ENCODE results near the gene OR1D5.
"Not testable (repeated sequence)": the region's sequence is repeated elsewhere in the genome, so short reads cannot be mapped to it uniquely, and the experiment has no call there.

Gene OR1D5

DNA sequence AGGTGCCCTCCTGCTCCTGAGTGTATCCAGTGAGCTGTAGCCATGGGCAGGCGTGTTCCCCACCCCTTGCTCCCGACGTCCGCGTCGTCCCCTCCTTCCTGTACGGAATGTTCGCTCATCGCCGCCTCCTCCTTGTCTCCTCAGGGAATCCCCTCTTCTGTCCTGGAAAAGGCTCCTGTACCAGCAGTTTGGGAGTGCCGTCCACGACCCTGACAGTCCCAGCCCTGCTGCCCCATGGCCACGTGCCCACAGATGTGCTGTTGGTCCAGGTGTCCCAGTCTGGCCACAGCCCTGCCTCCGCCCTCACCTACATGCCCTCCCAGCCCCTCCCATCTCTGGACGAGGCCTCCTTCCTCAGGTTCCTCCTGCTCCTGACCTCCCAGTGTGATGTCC lies 30.2 kb downstream of the OR1D5 start:
- FAIRE-seq (no peak), DNase-seq (ENCODE audit: extremely low spot score, insufficient read length, low read depth) (no peak)

DNA sequence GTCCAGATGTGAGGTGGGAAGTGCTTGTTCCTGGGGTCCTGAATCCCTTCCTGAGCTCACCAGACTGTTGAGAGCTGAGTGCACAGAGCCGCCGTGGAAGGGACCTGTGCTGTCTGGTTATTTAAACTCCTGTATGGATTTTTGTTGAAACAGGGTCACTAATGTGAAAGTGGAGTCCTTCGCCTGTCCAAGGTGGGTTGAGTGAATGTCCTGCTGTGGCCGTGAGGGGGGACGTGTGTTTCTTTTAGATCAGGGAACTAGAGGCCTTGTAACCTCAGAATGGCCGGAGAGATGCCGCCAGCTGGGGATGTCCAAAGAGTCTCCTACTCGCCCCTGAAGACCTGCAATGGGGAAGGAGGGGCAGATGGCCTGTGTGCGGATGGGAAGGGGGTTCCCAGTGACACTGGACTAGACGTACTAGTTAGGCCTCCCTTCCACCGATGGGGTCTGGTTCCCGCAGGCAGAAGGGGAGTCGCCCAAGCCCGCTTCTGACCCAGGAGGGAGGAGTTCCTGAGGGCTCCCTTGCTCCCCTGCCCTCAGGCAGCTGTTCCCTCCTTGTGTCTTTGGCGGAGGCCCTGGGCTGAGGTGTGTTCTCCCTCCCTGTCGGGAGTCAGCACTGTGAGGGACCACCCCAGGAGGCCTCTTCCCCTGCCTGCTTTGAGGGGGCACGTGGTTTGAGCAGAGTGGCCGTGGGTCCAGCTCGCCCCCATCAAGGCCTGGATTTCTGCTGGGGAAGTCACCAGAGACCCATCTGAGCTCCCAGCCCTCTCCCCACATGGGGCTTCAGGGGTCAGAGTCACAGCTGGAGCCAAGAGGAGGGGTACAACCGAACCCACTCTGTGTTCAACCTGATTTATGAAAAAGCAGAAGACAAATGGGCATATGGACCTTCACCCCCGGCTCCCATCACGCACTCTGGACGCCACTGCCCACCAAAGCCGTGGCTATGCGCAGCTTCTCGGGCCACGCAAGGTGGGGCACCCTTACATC lies 30.9 kb downstream of the OR1D5 start:
- DNase-seq (ENCODE audit: extremely low spot score, insufficient read length, low read depth) (no peak), FAIRE-seq (no peak)

DNA sequence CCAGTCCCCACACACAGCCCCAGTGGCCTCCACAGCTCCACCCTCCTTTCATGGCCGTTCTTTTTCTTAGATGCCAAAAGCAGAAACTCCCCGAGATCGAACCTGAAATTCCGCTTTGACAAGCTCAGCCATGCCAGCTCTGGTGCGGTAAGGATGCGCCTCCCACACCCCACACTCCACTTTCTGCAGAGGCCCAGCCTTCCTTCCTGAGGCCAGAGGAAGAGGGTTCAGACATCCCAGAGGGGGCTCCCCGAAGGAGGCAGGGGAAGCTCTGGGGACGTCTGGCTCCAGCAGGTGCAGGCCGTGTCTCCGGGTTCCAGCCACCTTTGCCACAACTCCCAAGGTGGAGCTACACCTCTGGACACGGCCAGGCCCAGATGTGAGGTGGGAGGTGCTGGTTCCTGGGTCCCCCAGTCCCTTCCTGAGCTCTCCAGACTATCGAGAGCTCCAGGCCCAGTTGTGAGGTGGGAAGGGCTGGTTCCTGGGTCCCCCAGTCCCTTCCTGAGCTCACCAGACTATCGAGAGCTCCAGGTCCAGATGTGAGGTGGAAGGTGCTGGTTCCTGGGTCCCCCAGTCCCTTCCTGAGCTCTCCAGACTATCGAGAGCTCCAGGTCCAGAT lies 32.4 kb downstream of the OR1D5 start:
- FAIRE-seq; DNase-seq (ENCODE audit: extremely low spot score, insufficient read length, low read depth): not testable (repeated sequence)

DNA sequence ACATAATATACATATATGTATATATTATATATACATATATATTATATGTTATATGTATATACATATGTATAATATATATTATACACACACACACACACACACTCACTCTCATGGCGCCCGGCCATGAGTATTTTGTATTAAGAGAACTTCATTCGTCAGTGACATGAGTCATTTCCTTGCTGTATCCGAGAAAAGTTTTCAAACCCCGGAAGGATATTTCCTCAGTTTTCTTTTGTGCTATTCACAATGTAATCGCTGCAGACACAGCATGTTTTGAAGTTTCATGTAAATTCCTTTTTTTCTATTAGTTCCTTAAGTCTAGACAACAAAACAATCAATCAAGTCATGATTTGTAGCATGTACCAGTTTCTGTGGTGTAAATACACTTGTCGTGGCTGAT lies 33.3 kb downstream of the OR1D5 start:
- no peak for FAIRE-seq
- no peak for DNase-seq (ENCODE audit: extremely low spot score, insufficient read length, low read depth)

DNA sequence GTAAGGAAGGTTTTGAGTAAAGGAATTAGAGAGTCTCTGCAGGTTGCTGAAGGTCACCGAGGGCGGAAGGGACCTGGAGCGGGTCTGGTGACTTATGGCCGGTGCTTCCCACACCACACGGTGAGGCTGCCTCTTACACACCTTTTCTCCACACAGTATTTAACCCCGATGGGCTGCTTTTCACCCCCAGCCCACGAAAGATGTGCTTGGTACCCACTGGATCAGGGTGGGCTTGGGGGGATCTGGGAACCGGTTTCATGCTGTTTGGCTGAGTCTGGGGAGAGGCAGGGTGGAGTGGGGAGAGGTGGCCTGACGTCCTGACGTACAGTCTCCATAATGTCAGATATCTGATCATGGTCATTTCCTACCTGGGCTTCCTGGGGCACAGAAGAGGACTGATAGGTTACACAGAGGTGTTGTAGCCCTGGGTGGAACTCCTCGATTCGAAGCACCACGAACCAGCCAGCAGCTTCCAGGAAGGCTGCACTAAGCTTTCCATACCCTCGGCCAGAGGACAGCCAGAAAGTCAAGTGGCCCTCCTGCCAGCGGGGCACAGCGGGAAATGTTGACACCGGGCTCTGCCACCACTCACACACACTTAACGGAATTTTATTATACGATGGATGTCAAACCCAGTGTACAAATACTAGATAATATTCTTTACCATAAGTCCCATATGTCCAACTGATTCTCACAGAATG lies 34.0 kb downstream of the OR1D5 start:
- no peak for DNase-seq (ENCODE audit: extremely low spot score, insufficient read length, low read depth)
- no peak for FAIRE-seq

DNA sequence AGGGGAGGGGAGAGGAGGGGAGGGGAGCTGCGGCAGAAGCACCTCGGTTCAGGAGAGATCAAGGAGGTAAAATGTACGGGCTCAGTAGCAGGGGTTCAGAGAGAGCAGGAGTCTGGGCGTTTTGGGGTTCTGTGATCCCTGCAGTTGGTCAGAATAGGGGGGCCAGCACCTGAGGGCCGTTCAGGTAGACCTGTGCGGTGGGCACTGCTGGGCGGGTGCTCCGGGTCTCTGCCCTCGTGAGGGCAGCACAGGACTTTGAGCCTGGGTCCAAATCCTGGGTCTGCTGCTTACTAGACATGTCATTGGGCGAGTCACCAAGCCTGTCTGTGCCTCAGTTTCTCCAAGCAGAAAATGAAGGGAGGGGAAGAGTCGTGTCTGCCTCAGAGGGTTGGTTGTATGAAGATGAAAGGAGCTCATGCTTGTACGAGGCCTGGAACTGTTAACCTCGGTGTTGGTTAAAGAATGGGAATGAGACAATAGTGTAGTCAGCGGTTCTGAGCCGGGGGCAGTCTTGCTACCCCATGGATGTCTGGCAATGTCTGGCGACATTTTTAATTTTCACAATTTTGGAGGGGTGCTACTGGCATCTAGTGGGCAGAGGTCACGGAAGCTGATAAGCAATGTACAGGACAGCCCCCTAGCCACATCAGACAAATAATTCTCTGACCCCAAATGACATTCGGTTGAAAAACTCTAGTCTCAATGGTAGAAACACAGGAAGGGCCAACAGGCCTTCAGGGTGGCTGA lies 35.4 kb downstream of the OR1D5 start:
- FAIRE-seq: no peak
- no peak for DNase-seq (ENCODE audit: extremely low spot score, insufficient read length, low read depth)

DNA sequence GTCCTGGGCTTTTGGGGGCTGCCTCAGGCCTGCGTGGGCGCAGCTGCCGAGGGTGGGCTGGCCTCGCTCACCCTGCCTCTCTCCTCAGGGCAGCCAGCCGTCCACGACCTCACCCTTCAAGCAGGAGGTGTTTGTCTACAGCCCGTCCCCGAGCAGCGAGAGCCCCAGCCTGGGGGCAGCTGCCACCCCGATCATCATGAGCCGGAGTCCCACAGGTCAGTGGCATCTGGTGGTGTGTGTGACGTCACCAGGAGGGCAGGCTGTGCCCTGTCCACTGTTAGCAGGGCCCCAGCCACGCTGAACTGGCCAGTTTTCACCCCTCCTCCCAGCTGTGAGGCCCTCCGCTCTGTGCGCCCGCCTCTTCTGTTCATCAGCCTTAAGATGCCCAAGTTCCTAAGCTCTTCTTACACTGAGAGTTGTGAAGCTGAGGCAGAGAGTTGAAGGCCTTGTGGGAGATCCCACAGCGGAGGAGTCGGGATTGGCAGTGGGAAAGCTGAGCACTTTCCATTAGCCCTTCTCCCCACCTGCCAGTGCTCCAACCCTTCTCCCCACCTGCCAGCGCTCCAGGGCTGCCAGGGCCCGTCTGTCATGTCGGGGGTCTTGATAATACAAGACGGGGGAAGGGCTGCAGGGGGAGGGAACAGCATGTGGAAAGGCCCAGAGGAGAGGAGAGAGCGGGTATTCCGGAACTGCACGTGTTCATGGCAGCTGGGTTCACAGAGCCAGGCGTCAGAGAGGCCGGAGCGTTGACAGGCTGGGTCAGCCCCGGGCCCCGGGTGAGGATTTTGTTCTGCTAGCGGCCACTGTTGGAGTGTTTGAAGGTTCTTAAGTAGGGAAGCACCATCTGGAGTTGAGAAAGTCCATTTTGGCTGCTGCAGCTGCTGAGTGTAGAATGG lies 36.3 kb downstream of the OR1D5 start:
- DNase-seq (ENCODE audit: extremely low spot score, insufficient read length, low read depth): no peak
- no peak for FAIRE-seq

DNA sequence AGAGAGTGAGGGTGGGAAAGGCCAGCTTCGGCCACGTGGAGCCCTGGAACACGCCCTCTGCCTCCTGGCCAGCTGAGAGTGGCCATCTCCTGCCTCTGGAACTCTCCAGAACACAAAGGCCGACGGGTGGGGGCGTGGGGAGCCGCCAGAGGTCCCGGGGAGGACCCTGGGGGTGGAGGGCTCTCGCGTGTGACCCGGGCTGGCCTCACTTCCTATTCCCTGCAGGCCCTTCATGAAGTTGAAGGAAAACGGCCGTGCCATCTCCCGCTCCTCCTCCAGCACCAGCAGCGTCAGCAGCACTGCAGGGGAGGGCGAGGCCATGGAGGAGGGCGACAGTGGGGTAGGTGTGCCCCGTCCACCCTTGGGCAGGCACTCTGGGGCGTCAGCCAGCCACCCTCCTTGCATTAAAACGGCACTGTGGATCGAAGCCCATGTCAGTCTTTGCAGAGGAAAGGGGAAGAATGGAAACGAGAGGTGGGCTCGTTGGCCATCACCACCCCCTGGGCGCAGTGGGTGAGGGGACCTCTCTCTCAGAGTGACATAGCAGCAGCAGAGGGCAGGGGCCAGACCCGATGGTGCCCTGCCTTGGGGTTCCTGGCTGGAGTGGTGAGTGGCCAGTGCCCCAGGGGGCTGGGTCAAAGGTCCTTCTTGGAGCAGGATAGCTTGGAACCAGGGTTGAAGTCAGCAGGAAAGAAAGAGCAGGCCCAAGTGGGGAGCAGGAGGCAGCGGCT lies 37.1 kb downstream of the OR1D5 start:
- FAIRE-seq (no peak), DNase-seq (ENCODE audit: extremely low spot score, insufficient read length, low read depth) (no peak)

DNA sequence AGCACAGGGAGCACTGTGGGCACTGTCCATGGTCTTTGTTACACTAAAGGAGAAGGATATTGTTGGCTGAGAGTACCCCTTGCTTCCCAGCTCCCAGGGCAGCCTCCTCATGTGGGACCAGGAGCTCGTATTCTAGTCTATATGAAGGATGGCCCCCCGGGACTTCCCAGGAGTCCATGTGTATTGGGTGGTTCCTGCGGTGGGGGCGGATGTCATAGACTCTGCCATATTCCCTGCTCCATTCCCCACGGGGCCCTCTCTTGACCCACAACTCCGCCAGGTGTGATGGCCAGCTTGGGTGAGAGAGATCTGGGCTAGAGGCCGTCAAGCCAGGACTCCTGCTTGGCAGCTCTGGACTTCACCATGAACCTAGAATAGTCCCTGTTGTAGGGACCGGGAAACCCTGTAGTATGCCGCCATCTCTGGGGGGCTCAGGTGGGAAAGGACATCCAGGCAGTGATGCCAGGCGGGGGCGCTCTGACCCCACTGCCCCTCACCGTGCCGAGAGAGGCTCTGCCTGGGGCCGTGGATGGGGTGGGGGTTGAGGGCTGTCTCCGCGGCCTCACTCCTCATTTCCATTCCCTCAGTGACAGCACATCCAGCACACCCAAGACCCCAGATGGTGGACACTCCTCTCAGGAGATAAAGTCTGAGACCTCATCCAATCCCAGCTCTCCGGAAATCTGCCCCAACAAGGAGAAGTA lies 37.8 kb downstream of the OR1D5 start:
- no peak for FAIRE-seq

DNA sequence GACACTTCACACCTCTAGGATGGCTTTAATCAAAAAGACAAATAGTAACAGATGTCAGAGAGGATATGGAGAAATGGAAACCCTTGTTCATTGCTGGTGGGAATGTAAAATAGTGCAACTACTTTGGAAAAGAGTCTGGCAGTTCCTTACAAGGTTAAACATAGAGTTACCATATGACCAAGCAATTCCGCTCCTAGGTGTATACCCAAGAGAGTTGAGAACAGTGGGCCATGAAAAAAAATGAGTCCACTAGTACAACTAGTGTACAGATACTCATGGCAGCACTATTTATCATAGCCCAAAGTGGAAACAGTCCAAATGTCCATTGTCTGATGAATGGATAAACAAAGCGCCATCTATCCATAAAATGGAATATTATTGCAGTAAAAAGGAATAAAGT lies 39.1 kb downstream of the OR1D5 start:
- DNase-seq (ENCODE audit: extremely low spot score, insufficient read length, low read depth): no peak
- FAIRE-seq: no peak

More for the DNA sequence above, 37.8 kb downstream of the OR1D5 start:
- no peak for DNase-seq (ENCODE audit: extremely low spot score, insufficient read length, low read depth)

DNA sequence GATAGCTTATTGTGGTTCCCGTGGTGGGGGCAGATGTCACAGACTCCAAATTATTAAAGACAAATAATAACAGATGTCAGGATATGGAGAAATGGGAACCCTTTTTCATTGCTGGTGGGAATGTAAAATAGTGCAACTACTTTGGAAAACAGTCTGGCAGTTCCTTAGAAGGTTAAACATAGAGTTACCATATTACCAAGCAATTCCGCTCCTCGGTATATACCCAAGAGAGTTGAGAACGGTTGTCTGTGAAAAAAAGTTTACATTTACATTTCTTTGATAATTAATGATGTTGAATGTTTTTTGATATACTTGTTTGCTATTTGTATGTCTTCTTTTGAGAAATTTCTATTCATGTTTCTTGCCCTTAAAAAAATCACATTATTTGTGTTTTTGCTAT lies 41.2 kb downstream of the OR1D5 start:
- no peak for DNase-seq (ENCODE audit: extremely low spot score, insufficient read length, low read depth)
- no peak for FAIRE-seq

DNA sequence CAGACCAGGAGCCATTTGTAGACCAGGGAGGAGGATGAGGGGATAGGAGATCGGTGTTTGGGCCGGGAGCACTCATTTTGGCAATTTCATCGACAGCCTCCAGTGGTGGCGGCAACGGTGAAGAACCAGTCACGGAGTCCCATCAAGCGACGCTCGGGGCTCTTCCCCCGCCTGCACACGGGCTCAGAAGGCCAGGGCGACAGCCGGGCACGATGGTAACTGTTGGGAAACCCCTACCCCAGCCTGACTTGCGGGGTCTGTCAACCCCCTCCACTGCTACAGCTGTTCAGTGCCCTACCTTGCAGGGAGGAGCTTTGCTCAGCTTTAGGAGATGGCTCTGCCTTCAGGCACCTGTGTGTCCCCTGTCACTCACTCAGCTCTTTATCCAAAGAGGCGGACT lies 43.0 kb downstream of the OR1D5 start:
- FAIRE-seq: no peak
- DNase-seq (ENCODE audit: extremely low spot score, insufficient read length, low read depth): no peak

DNA sequence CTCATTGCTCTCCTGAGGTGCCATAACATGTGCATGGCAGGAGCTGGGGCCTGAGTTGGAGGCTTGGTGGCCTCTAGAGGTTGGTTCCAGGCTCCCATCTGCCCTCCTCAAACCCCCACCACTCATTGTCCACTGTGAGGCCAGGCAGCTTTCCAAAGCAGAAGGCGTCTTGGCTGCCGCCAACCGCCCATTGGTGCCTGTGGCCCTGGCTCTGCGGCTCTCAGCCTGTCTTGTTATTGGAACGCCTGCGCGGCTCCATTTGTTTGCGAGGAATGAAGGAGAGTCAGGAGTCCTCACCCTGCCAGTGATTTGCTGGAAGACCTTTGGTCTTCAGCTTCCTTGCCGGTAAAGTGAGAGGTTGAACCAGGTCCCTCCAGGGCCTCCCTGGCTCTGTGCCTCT lies 43.6 kb downstream of the OR1D5 start:
- no peak for FAIRE-seq
- DNase-seq (ENCODE audit: extremely low spot score, insufficient read length, low read depth): no peak

DNA sequence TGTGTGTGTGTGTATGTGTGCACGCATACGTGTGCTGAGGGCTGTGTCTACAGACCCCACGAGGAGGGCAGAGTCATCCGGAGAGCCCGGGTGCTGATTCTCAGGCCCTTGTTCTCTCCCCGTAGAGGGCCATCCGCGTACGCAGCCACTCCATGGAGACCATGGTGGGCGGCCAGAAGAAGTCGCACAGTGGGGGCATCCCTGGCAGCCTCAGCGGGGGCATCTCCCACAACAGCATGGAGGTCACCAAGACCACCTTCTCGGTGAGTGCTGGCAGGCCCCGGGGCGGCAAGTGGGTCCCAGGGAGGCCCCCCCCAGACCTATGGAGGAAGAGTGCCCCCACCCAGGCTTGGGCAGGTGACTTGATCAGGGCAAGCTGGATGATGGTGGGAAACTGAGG lies 45.5 kb downstream of the OR1D5 start:
- FAIRE-seq (no peak), DNase-seq (ENCODE audit: extremely low spot score, insufficient read length, low read depth) (no peak)

DNA sequence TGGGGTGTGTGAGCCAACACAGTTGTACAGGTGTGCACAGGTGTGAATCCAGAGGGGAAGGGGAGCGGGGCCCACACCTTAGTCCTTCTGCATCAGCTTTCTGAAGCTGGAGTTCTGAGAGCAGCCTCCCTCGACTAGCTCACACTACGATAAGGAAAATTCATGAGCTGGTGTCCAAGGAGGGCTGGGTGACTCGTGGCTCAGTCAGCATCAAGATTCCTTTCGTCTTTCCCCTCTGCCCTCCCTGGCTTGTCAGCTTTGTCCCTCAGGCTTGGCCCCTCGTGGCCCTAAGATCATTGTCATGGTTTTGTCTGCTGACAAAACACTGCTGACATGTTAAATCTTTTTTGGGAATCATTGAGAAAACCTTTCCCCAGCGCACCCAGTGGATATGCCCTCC lies 47.5 kb downstream of the OR1D5 start:
- FAIRE-seq (no peak), DNase-seq (ENCODE audit: extremely low spot score, insufficient read length, low read depth) (no peak)

DNA sequence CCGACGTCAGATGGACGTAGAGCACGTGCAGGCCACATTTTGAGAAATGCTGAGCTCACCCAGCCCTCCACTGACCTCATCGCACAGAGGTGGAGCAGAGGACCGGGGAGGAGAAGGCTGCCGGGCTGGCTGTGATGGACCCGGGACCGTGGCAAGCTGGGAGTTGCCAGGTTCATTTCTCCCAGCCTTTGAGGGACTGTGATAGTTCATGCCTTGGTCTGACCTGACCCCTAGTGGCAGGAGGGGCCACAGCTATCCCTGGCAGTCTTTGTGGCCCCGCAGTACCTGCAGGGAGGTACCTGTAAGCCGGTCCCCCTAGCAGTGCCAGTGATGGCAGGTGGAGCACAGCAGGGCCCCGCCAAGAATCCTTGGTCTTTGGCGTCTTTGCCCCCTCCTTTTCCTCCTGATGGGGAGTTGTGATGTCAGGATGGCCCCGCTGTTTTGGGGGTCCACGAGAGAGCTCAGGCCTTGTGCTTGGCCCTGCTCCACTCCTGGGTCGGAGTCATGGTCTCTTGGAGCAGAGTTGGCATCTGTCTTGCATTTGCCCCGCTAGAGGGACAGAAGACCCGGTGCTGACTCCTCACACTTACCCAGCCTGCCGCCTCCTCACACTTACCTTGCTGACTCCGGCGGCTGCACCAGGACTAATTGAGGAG lies 50.4 kb downstream of the OR1D5 start:
- FAIRE-seq (peak; percentile 81), DNase-seq (ENCODE audit: extremely low spot score, insufficient read length, low read depth) (peak; percentile 67)
